Measurements from ENCODE around the gene LMNTD2.
"Not testable (repeated sequence)": the region's sequence is repeated elsewhere in the genome, so short reads cannot be mapped to it uniquely, and the experiment has no call there.

The LMNTD2 gene

GRCh38 chr11:587546-587945 lies 27.0 kb upstream of the LMNTD2 start:
- DNase-seq = no peak

GRCh38 chr11:586376-587316 lies 26.1 kb upstream of the LMNTD2 start:
- DNase-seq = no peak

- DNase-seq = no peak
Measured at GRCh38 chr11:584287-584686, 23.7 kb upstream of the LMNTD2 start.

- DNase-seq = no peak
Measured at GRCh38 chr11:581752-582151, 21.2 kb upstream of the LMNTD2 start.

GRCh38 chr11:581342-581741 lies 20.8 kb upstream of the LMNTD2 start:
- no peak for DNase-seq

GRCh38 chr11:579830-580601 lies 19.5 kb upstream of the LMNTD2 start:
- DNase-seq = no peak

- no peak for DNase-seq
Measured at GRCh38 chr11:578276-579035, 17.9 kb upstream of the LMNTD2 start.

GRCh38 chr11:577611-577894 lies 17.0 kb upstream of the LMNTD2 start:
- no peak for DNase-seq

GRCh38 chr11:576811-577610 lies 16.5 kb upstream of the LMNTD2 start:
- DNase-seq = no peak

GRCh38 chr11:575996-576768 lies 15.6 kb upstream of the LMNTD2 start, which contains the start of gene PHRF1:
PHRF1 (plus strand) TSS chr11:576470; CDS start chr11:581513, 5,043 bp downstream.
- peak; percentile 95 for DNase-seq

GRCh38 chr11:575313-575995 lies 14.9 kb upstream of the LMNTD2 start:
- DNase-seq = no peak

- no peak for DNase-seq
Measured at GRCh38 chr11:574632-575312, 14.2 kb upstream of the LMNTD2 start.

- DNase-seq = not testable (repeated sequence)
Measured at GRCh38 chr11:574031-574570, 13.6 kb upstream of the LMNTD2 start.

- no peak for DNase-seq
Measured at GRCh38 chr11:573146-573759, 12.7 kb upstream of the LMNTD2 start.

- no peak for DNase-seq
Measured at GRCh38 chr11:571802-572185, 11.3 kb upstream of the LMNTD2 start.

GRCh38 chr11:569158-569885 lies 8.8 kb upstream of the LMNTD2 start:
- no peak for DNase-seq

GRCh38 chr11:568306-569157 lies 8.0 kb upstream of the LMNTD2 start:
- DNase-seq = peak; percentile 90
